DMS53 treated with DMSO at 0.1 percent for 48 hours (cell line): ENCODE results near the gene SYS1.

Experiments used
- DNase-seq: peaks from one replicate; lab custom pipeline; 2025; ENCODE audit not compliant: unreplicated experiment; lab: John Stamatoyannopoulos, UW

Gene SYS1

DNA sequence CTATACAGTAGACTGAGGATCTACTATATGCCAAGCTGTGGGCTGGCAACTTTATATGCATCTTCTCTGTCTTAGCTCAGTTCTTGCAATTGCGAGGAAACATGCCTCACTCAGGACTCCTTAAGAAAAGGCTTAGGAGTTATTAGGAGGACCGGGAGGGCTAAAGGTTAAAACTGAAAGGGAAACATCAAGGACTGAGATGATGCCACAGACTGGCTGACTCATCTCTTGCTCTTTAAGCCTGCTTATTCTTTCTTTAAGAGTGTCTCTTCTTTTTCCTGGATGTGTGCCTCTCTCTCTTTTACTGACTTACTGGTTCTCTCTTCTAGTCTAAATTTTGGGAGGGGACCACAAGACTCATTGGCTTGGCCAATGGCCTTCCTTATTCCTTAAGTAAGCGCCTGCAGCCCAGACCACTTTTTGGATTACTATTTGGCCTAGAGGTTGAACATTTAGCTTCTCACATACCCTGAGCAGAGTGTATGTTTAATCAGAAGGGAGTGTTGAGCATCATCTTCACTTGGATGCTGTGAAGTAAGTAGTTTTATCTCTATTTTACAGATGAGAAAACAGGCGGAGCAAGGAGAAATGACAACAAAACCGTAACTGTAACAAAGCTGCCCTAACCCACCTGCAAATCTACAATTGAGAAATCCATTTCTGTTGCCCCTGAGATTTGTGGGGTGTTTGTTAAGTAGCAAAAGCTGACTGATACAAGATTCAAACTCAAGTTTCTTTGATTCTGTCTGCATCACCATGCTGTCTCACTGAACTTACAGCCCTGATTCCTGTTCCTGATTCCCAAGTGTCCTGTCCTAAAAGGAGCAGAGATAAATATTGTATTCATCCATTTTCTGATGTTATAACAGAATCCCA, 7.5 kb upstream of the SYS1 start:
- DNase-seq, result peak; percentile 8

DNA sequence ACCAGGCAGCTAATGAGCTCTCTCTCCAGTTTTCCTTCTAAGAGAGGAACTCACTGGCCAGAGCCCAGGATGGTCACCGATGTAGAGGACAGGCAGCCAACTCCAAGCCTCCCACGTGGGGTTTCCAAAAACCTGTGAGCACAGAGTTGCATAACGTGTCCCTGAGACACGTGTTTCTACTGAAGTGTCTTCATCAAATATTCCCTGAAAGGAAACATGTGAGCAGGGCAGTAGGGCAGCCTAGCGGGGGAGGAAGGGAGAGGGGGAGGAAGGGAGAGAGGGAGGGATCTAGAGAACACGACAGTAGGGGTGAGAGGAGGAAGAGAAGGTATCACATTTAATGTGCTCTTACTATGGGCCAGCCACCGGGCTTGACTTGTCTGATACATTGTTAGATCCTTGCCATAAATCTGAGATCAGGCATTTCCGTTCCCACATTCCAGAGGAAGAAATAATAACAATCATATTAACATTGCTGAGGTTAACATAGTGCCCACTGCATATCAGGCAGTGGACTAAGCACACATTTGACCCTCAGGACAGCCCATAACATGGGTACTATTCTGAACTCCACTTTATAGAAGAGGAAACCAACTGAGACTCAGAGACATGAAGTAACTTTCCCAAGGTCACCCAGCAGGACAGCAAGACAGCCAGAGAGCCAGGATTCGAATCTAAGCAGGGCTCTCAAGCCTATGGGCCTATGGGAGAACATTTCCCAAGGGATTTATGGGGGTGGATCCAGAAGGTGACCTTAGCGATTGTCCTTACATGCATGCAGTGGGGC, 4.5 kb upstream of the SYS1 start:
- DNase-seq, result no peak

DNA sequence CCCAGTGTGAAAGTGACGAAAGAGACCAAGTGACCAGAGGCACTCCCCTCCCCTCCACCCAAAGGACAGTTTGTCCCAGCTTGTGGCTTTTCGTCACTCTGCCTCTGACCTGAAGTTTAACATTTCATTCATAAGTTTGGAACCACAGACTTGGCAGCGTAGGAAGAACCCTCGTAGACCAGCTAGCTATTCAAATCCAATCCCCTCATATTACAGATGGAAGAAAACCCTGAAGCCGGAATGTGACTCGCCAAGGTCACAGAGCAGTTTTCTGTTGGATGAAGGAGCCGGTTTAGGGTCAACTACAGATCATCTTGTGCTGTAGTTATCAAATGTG, 3.9 kb upstream of the SYS1 start:
- no peak for DNase-seq

- DNase-seq, result no peak
These were observed 3.4 kb upstream of the SYS1 start for GRCh38 chr20:45359406-45360148.

DNA sequence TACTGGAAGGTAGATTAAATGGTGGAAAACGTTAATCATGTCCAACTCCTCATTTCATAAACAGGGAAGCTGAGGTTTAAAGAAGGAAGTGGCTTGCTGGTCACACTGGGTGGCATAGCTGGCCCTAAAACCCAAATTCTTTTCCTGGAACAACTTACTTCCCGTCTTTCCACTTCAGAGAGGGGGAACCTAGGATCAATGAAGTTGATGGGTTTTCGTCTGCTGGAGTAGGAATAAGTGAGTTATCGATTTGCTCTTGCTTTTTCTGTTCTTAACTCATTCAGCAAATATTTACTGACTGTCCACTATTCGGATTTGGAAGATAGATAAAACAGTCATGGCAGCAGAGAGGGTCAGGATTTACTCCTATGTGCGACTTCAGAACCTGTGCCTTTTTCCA, 1.2 kb upstream of the SYS1 start:
- no peak for DNase-seq

GRCh38 chr20:45363611-45364492, 896 bp downstream of the SYS1 start:
- DNase-seq, result no peak

GRCh38 chr20:45365444-45365970, 2.6 kb downstream of the SYS1 start:
- DNase-seq, result no peak

GRCh38 chr20:45366192-45366591, 3.2 kb downstream of the SYS1 start:
- no peak for DNase-seq

GRCh38 chr20:45366631-45367030, 3.7 kb downstream of the SYS1 start:
- no peak for DNase-seq

GRCh38 chr20:45367126-45367525, 4.2 kb downstream of the SYS1 start:
- no peak for DNase-seq

- no peak for DNase-seq
These were observed 5.4 kb downstream of the SYS1 start for GRCh38 chr20:45368221-45368980.

DNA sequence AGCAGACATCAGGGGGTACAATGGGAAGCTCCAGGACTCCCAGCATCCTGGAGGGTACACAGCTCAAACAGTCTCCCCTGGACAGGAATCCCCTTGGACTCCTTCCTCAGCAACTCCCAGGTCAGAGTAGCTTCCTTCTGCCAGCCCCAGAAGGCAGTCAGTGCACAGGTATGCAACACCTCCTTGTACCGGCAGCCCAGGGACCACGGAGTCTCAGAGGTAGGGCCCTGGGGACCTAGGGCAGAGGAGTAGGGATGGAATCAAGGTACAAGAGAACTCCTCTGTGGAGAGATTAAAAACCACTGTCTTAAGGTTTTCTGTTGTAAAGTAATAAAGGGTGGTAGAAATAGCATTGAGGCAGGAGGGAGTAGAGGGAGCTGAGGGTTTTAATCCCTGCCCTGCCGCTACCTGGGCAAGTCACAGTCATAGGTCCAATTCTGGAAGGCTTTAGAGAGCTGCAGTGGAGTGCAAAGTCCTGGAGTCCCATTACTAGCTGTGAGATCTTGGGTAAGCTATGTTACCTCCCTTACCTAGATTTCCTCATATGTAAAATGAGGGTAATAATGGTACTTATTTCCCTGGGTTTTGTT, 7.7 kb downstream of the SYS1 start:
- DNase-seq, result no peak

DNA sequence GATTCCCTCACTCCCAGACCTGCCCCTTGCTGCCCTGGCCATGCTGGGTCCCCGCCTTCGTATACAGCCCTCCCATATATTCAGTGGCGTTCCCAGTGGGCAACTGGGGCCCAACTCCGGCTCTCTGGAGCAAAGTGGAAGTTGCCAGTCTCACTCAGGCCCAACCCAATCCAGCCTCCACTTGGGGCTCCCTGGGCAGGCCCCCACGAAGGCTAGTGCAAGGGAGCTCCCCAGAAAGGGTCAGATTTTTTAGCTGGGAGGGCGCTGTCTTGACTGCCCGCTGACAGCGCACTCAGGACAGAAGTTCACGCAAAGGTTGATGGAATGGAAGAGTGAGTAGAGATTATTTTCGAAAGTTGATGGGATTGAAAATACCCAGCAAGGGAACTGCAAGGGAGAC, 9.3 kb downstream of the SYS1 start:
- DNase-seq, result no peak

DNA sequence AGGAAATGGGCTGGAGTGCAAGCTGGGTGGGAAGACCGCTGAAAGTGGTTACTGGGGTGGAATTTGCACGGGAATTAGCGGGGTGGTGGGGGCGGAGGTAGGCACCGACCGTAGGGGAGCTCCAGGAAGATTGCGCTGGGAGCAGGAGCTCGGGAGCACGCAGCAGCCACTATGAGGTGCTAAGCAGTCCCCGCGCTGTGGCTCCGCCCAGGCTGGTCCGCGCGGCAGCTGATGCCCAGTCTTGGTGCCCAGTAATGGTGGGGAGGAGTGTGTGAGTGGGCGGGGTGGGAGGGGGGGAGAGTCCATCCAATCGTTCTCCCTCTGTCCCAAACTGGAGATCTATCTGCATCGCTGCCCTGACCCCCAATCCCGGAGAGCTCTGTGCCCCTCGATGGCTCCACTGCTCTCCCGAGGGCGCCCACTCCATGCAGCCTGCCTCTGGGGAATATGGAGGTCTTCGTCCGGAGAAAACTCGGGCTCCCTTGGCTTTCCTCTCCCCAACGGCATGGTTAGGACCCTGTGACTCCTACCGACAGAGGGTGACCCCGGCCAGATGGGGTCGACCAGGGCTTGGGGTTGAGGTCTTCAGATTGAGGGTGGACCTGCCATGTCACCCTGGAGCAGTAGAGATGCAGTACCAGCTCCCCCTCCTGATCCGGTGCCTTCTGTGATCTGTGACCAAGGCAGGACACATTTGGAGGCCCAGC, 9.8 kb downstream of the SYS1 start:
- peak; percentile 45 for DNase-seq

DNA sequence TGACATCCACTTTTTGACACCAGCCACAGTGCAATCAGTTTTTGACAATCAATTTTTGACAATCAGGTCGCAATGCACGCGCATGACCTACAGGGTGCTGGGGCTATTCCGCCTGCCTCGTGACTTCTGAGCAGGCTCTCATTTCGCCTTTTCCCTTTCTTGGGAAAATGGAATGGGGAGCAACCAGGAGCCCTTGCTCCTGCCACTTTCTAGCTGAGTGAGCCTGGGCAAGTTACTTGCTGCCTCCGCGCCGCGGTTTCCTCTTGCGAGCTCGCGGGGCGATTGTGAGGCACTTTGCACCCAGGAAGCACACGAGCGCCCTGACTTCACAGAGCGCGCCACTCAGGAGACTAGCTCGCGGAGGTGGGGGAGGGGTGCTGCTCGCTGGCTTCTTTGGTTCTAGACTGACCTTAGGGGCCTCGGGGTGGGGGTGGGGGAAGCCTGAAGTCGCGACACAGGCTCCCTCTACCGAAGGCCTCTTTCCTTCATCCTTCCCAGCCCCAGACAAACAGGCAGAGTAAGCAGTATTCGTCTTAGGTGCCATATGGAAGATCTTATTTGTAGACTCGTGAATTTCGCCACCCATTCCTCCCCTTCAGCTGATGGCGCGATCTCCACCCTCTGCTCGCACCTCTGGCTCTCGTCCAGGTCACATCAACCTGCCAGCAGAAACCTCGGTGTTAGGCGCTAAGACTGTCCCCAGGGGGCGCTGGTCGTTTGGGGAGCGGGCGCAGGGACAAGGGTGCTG, 10.6 kb downstream of the SYS1 start:
- peak; percentile 97 for DNase-seq

GRCh38 chr20:45374101-45374467, 11.1 kb downstream of the SYS1 start:
- DNase-seq, result no peak

DNA sequence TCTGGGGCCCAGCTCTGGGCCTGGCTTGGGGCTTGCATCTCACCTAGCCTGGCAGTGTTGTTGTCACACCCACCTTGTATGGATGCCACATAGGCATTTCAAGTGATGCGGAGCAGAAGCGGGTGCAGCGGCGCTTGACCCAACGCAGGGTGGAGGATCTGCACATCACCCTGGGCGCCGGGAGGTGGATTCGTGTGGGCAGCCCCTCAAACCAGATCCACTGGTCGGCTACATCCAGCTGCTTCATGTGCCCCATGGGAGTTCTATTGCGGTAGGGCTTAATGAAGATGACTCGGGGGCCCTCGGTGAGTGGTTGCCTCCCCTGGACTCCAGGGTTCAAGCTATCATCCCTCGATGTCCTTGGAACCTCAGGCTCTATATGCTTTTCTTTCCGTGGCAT, 12.0 kb downstream of the SYS1 start:
- DNase-seq, result no peak

DNA sequence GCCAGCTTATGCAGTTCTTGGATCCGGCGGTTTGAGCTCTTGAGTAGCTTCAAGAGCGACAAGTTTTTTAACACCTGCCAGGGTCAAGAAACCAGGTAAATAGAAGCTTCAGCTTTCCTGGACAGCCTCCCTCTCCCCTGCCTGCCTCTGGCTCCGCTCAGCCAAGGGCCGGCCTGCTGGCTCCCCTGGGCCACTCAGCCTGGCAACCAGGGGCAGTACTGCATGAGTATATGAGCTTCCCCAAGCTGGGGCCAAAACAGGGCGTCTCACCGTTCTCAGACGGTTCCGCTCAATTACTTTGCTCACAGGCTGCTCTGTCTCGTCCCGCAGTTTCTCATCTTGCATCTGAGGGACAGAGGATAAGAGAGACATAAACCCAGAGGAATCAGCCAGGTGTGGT, 14.3 kb downstream of the SYS1 start:
- no peak for DNase-seq
